Fibroblast of upper back skin (primary cell): ENCODE measurements around the gene ARHGEF28.

Experiments used
- DNase-seq: peaks from one replicate; pipeline ENCODE4 v3.0.0-alpha.2; 2013

The ARHGEF28 gene

GRCh38 chr5:73663161-73663859, 37.3 kb downstream of the ARHGEF28 start:
- DNase-seq, result no peak

- DNase-seq, result no peak
Observed at GRCh38 chr5:73663860-73664240, 37.9 kb downstream of the ARHGEF28 start.

- no peak for DNase-seq
Observed at GRCh38 chr5:73664796-73665195, 38.8 kb downstream of the ARHGEF28 start.

- DNase-seq, result no peak
Observed at GRCh38 chr5:73666891-73667290, 40.9 kb downstream of the ARHGEF28 start.

- no peak for DNase-seq
Observed at GRCh38 chr5:73668017-73668416, 42.0 kb downstream of the ARHGEF28 start.

GRCh38 chr5:73668486-73669111, 42.6 kb downstream of the ARHGEF28 start:
- DNase-seq, result no peak

GRCh38 chr5:73670731-73671130, 44.7 kb downstream of the ARHGEF28 start:
- no peak for DNase-seq

GRCh38 chr5:73672132-73672531, 46.1 kb downstream of the ARHGEF28 start:
- no peak for DNase-seq

GRCh38 chr5:73673161-73673591, 47.2 kb downstream of the ARHGEF28 start:
- peak; percentile 81 for DNase-seq

- no peak for DNase-seq
Observed at GRCh38 chr5:73674669-73675004, 48.6 kb downstream of the ARHGEF28 start.

- DNase-seq, result no peak
Observed at GRCh38 chr5:73678322-73678740, 52.3 kb downstream of the ARHGEF28 start.

- no peak for DNase-seq
Observed at GRCh38 chr5:73678807-73679206, 52.8 kb downstream of the ARHGEF28 start.

- DNase-seq, result peak; percentile 30
Observed at GRCh38 chr5:73682176-73682575, 56.2 kb downstream of the ARHGEF28 start.

- no peak for DNase-seq
Observed at GRCh38 chr5:73684691-73685090, 58.7 kb downstream of the ARHGEF28 start.

GRCh38 chr5:73686912-73687311, 60.9 kb downstream of the ARHGEF28 start:
- DNase-seq, result no peak

GRCh38 chr5:73687357-73687756, 61.4 kb downstream of the ARHGEF28 start:
- DNase-seq, result no peak

GRCh38 chr5:73690015-73690414, 64.0 kb downstream of the ARHGEF28 start:
- no peak for DNase-seq

- peak; percentile 59 for DNase-seq
Observed at GRCh38 chr5:73691302-73692080, 65.5 kb downstream of the ARHGEF28 start.

- DNase-seq, result peak; percentile 93
Observed at GRCh38 chr5:73692166-73692640, 66.2 kb downstream of the ARHGEF28 start.

GRCh38 chr5:73692981-73693380, 67.0 kb downstream of the ARHGEF28 start:
- no peak for DNase-seq

- peak; percentile 34 for DNase-seq
Observed at GRCh38 chr5:73693573-73694061, 67.6 kb downstream of the ARHGEF28 start.

GRCh38 chr5:73694089-73694488, 68.1 kb downstream of the ARHGEF28 start:
- DNase-seq, result no peak

- DNase-seq, result no peak
Observed at GRCh38 chr5:73698011-73698410, 72.0 kb downstream of the ARHGEF28 start.

GRCh38 chr5:73701566-73701965, 75.6 kb downstream of the ARHGEF28 start:
- DNase-seq, result no peak
